ENCODE data around the gene FOSL1.

- TF ChIP-seq POLR2AphosphoS5 (IDR thresholded peaks at IDR 0.05; ENCODE audit: insufficient read depth, low read depth, low read length) (no peak), CTCF (IDR thresholded peaks at IDR 0.05; ENCODE audit: extremely low read depth in 1 of 2, insufficient read depth in 1 of 2, low read depth in 1 of 2, low read length in 2 of 2) (no peak), MYC (IDR thresholded peaks at IDR 0.05; ENCODE audit: low read depth, low read length) (no peak), MAX (IDR thresholded peaks at IDR 0.05; ENCODE audit: insufficient read depth, insufficient read length) (no peak), EZH2 (IDR thresholded peaks at IDR 0.05; ENCODE audit: borderline replicate concordance, low read depth, low read length, severe bottlenecking) (no peak), FOS (IDR thresholded peaks at IDR 0.05; ENCODE audit: borderline replicate concordance, insufficient read depth, low read length) (no peak), POLR2A (IDR thresholded peaks at IDR 0.05; ENCODE audit: low read depth, low read length) (no peak)
Observed at GRCh38 chr11:65942531-65942930, 42.3 kb upstream of the FOSL1 start.

All from endothelial cell of umbilical vein (primary cell).